Left lobe of liver (tissue), 2 donors: ENCODE results near the gene SIL1. TPM values are rescaled to one million over a fixed set of nuclear protein-coding genes. Genes with fewer than 3 reads are reported as not detected.
"Not testable (repeated sequence)": the region's sequence is repeated elsewhere in the genome, so short reads cannot be mapped to it uniquely, and the experiment has no call there.

Experiments used
- ATAC-seq: fragments of 200-7000 bp; cut with Tn5 transposase; one replicate; pipeline ENCODE4 v1.9.1; 2020; ENCODE audit warnings: mild to moderate bottlenecking, moderate library complexity
- DNase-seq: peaks from one replicate; pipeline ENCODE4 v3.0.0-alpha.2; 2020; ENCODE audit warnings: low spot score
- total RNA-seq: library from RNA; stranded (reverse); gene quantifications from one replicate; pipeline ENCODE4 v1.2.1, GENCODE V29; 2021
- donor health status: DM: no; HTN: no; CAD: no; lungs with moderate emphysema.
- donor health status: DM: no; HTN: yes; CAD: no.

The SIL1 gene
- total RNA-seq, 1 donor from 2014 or later: 90.6 TPM

- DNase-seq (no peak), ATAC-seq (no peak)
Observed at GRCh38 chr5:138933522-138934290, 264.5 kb downstream of the SIL1 start.

- ATAC-seq (no peak), DNase-seq (no peak)
Observed at GRCh38 chr5:138932171-138932810, 265.9 kb downstream of the SIL1 start.

GRCh38 chr5:138930371-138931097, 267.6 kb downstream of the SIL1 start:
- DNase-seq (no peak), ATAC-seq (no peak)

GRCh38 chr5:138929571-138929955, 268.6 kb downstream of the SIL1 start:
- ATAC-seq (no peak), DNase-seq (no peak)

GRCh38 chr5:138927979-138928378, 270.2 kb downstream of the SIL1 start:
- ATAC-seq: peak; percentile 96
- peak; percentile 91 for DNase-seq

GRCh38 chr5:138927544-138927943, 270.6 kb downstream of the SIL1 start:
- ATAC-seq: no peak

GRCh38 chr5:138926688-138927448, 271.3 kb downstream of the SIL1 start:
- no peak for ATAC-seq
- DNase-seq: no peak

More at GRCh38 chr5:138927544-138927943, 270.6 kb downstream of the SIL1 start:
- DNase-seq: no peak

- DNase-seq (no peak), ATAC-seq (no peak)
Observed at GRCh38 chr5:138926257-138926656, 271.9 kb downstream of the SIL1 start.

GRCh38 chr5:138925090-138925635, 273.0 kb downstream of the SIL1 start:
- DNase-seq: no peak
- no peak for ATAC-seq

- ATAC-seq: no peak
- DNase-seq: no peak
Observed at GRCh38 chr5:138922494-138922893, 275.7 kb downstream of the SIL1 start.

GRCh38 chr5:138921362-138921761, 276.8 kb downstream of the SIL1 start:
- not testable (repeated sequence) for DNase-seq, ATAC-seq

GRCh38 chr5:138920181-138920580, 278.0 kb downstream of the SIL1 start:
- DNase-seq (no peak), ATAC-seq (no peak)

GRCh38 chr5:138918686-138919085, 279.5 kb downstream of the SIL1 start:
- DNase-seq (no peak), ATAC-seq (no peak)

- ATAC-seq: no peak
- no peak for DNase-seq
Observed at GRCh38 chr5:138914338-138914737, 283.8 kb downstream of the SIL1 start.

- DNase-seq: no peak
- ATAC-seq: no peak
Observed at GRCh38 chr5:138913773-138914172, 284.4 kb downstream of the SIL1 start.

GRCh38 chr5:138912093-138912492, 286.1 kb downstream of the SIL1 start:
- no peak for ATAC-seq
- DNase-seq: no peak

GRCh38 chr5:138911441-138911840, 286.7 kb downstream of the SIL1 start:
- no peak for ATAC-seq
- DNase-seq: no peak

- ATAC-seq (no peak), DNase-seq (no peak)
Observed at GRCh38 chr5:138910546-138911185, 287.5 kb downstream of the SIL1 start.

- no peak for ATAC-seq
Observed at GRCh38 chr5:138909734-138910133, 288.4 kb downstream of the SIL1 start.

GRCh38 chr5:138905541-138905940, 292.6 kb downstream of the SIL1 start:
- DNase-seq: no peak
- no peak for ATAC-seq

More at GRCh38 chr5:138909734-138910133, 288.4 kb downstream of the SIL1 start:
- no peak for DNase-seq
